Esophagus muscularis mucosa (tissue), 4 donors: Measurements from ENCODE around the gene CALML4.

Source experiments
- CTCF ChIP-seq, 3 experiments: fragments of 200-600 bp in 2 of 3; fragments of 450-650 bp in 1 of 3; sonication (generic) in 2 of 3; IDR thresholded peaks; one replicate each; pipeline ENCODE4 v1.5.1; 2017 to 2019; ENCODE audit warnings: antibody characterized with exemption in 3 of 3, mild to moderate bottlenecking in 2 of 3, moderate library complexity in 1 of 3
- EP300 ChIP-seq: sonication (generic); formaldehyde crosslinking; IDR thresholded peaks from one replicate; pipeline ENCODE4 v1.6.1; 2017; ENCODE audit warnings: antibody characterized with exemption
- POLR2A ChIP-seq: fragments of 450-650 bp; IDR thresholded peaks from one replicate; pipeline ENCODE4 v1.6.1; 2017; ENCODE audit warnings: antibody characterized with exemption, moderate library complexity, mild to moderate bottlenecking, low read depth
- POLR2AphosphoS5 ChIP-seq, 2 donors: sonication (generic); formaldehyde crosslinking; IDR thresholded peaks; one replicate each; pipeline ENCODE4 v1.6.1; 2017; ENCODE audit warnings: antibody characterized with exemption in 2 of 2

- TF ChIP-seq CTCF (IDR thresholded peaks at IDR 0.05) (no peak), POLR2A (no peak), POLR2AphosphoS5 (IDR thresholded peaks at IDR 0.05) (no peak), EP300 (no peak)
Observed at GRCh38 chr15:68143129-68143528, 62.0 kb downstream of the CALML4 start.
